KG1 (cell line): ENCODE data around the gene SPATA3.
"Not testable (repeated sequence)": the region's sequence is repeated elsewhere in the genome, so short reads cannot be mapped to it uniquely, and the experiment has no call there.

ENCODE experiments used
- DNase-seq: peaks from one replicate; lab custom pipeline; 2025; lab: John Stamatoyannopoulos, UW

SPATA3 gene

GRCh38 chr2:230998882-230999281 is 3.0 kb downstream of the SPATA3 start:
- DNase-seq, result no peak

GRCh38 chr2:230999477-230999876 is 3.6 kb downstream of the SPATA3 start:
- DNase-seq, result no peak

- no peak for DNase-seq
Measured at GRCh38 chr2:231000211-231000904, 4.4 kb downstream of the SPATA3 start.

GRCh38 chr2:231001036-231001435 is 5.1 kb downstream of the SPATA3 start:
- DNase-seq, result no peak

GRCh38 chr2:231001921-231002320 is 6.0 kb downstream of the SPATA3 start:
- DNase-seq, result no peak

GRCh38 chr2:231002641-231003040 is 6.7 kb downstream of the SPATA3 start:
- no peak for DNase-seq

GRCh38 chr2:231003186-231003585 is 7.3 kb downstream of the SPATA3 start:
- DNase-seq, result no peak

- not testable (repeated sequence) for DNase-seq
Measured at GRCh38 chr2:231004930-231005329, 9.0 kb downstream of the SPATA3 start.

GRCh38 chr2:231007286-231008098 is 11.6 kb downstream of the SPATA3 start:
- no peak for DNase-seq

GRCh38 chr2:231008131-231008530 is 12.2 kb downstream of the SPATA3 start:
- DNase-seq, result no peak

GRCh38 chr2:231009236-231009919 is 13.5 kb downstream of the SPATA3 start:
- no peak for DNase-seq

- DNase-seq, result no peak
Measured at GRCh38 chr2:231010201-231010730, 14.3 kb downstream of the SPATA3 start.

- no peak for DNase-seq
Measured at GRCh38 chr2:231011526-231011925, 15.6 kb downstream of the SPATA3 start.

GRCh38 chr2:231012463-231012862 is 16.5 kb downstream of the SPATA3 start:
- DNase-seq, result no peak

GRCh38 chr2:231013820-231014219 is 17.9 kb downstream of the SPATA3 start:
- no peak for DNase-seq

GRCh38 chr2:231015478-231015877 is 19.6 kb downstream of the SPATA3 start:
- no peak for DNase-seq

GRCh38 chr2:231015926-231016325 is 20.0 kb downstream of the SPATA3 start:
- DNase-seq, result no peak

- DNase-seq, result no peak
Measured at GRCh38 chr2:231016566-231017230, 20.8 kb downstream of the SPATA3 start.

- no peak for DNase-seq
Measured at GRCh38 chr2:231017231-231017598, 21.3 kb downstream of the SPATA3 start.

- DNase-seq, result no peak
Measured at GRCh38 chr2:231018184-231018583, 22.3 kb downstream of the SPATA3 start.

- DNase-seq, result not testable (repeated sequence)
Measured at GRCh38 chr2:231025059-231025458, 29.1 kb downstream of the SPATA3 start.

GRCh38 chr2:231028889-231029288 is 33.0 kb downstream of the SPATA3 start:
- DNase-seq, result no peak
